AG04449 (cell line): ENCODE results near the gene BAZ1A.

Experiments used
- CTCF ChIA-PET: fragments of 350-600 bp; formaldehyde crosslinking; extraction: SDS; loops from one replicate; lab custom pipeline; 2021; ENCODE audit warnings: antibody characterized with exemption; lab: Yijun Ruan, JAX
- POLR2A ChIA-PET: fragments of 400-600, 350-600 bp; formaldehyde crosslinking; extraction: SDS; loops from one replicate; lab custom pipeline; 2020; ENCODE audit warnings: antibody characterized with exemption, inconsistent platforms; lab: Yijun Ruan, JAX
- DNase-seq: peaks from one replicate; pipeline ENCODE4 v3.0.0-alpha.2; 2010; ENCODE audit warnings: low read depth, low spot score
- H3K4me3 ChIP-seq: 2 replicates; pipeline ENCODE4 v1.5.1; 2011; ENCODE audit warnings: low read depth, mild to moderate bottlenecking, control low read depth, low read length
- TF ChIP-seq, protein P1 (sequence below): IDR thresholded peaks from one replicate; pipeline ENCODE4 v1.5.1; 2011; ENCODE audit warnings: mild to moderate bottlenecking, moderate library complexity, low read length, control low read depth, inconsistent platforms; ENCODE audit not compliant: insufficient read depth; ENCODE audit errors: missing control alignments

The BAZ1A gene

DNA sequence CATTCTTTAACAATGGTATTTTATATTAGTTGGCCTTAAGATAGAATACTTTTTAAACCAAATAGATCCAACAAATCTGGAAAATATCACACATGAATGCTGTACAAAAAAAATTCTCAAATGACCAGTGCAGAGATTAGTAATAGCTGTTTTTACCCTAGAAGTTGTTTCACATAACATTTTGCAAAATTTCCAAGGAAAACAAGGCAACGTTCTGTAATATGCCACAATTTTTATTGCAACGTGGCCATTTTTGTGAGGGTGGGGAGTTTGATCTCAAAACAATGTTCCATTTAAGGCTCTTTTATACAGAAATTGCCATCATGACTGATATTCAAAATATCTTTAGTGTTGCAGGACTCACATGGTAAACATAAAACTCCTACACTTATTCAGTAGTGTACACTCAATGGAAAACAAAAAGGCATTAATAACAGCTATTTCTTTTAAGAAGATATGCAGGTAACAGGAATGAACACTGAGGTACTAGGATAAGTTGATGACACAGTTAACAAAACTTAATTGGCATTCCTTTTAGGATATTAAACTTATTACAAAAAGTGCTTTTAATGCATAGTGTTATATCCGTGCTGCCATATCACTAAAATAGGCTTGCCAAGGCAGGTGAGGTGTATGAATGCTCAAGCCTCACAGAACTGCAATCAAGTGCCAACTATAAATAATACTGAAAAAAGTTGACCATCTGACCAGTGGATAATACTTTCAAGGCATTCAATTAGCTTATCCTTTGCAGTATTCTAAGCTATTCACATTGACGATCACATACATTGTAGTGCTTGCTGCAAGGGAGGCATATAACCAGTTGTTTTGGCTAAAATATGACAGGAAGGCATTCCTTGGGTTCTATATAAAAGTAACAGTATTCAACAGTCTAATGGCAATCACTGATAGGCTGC lies 163.1 kb downstream of the BAZ1A start:
- CTCF ChIA-PET: interaction anchor here (2.1 to 10.0 kb wide), 3 partner anchors 8 to 39 kb away, joined by 5 to 63 read pairs (median 17); no protein-coding TSS in a partner anchor

DNA sequence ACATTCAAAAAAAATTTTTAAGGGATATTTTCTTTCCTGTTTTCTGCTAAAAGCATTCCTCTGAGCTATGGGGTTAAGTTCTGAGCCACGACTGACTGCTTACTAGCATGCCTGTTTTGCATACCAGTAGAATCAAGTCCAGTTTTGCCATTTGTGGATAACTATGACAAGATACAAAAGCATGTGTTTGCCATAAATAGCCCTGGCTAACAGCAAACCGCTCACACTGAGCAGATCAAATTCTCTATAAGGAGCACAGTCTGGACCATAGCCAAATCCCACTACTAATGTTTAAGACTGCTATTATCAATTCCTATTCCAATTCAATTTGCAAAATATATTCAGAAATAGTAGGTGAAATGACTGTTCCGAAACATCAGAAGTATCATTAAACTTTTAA lies 164.0 kb downstream of the BAZ1A start:
- CTCF ChIA-PET: interaction anchor here (1.0 to 10.0 kb wide), 4 partner anchors 13 to 41 kb away, joined by 3 to 63 read pairs (median 10); no protein-coding TSS in a partner anchor
- H3K4me3 ChIP-seq: no peak overlapping the region
- peak; percentile 93 for DNase-seq
- POLR2A ChIA-PET: interaction anchor here (0.9 to 1.5 kb wide), 2 partner anchors 11 to 60 kb away, joined by 4 to 9 read pairs; no protein-coding TSS in a partner anchor
- TF ChIP-seq, protein P1, sequence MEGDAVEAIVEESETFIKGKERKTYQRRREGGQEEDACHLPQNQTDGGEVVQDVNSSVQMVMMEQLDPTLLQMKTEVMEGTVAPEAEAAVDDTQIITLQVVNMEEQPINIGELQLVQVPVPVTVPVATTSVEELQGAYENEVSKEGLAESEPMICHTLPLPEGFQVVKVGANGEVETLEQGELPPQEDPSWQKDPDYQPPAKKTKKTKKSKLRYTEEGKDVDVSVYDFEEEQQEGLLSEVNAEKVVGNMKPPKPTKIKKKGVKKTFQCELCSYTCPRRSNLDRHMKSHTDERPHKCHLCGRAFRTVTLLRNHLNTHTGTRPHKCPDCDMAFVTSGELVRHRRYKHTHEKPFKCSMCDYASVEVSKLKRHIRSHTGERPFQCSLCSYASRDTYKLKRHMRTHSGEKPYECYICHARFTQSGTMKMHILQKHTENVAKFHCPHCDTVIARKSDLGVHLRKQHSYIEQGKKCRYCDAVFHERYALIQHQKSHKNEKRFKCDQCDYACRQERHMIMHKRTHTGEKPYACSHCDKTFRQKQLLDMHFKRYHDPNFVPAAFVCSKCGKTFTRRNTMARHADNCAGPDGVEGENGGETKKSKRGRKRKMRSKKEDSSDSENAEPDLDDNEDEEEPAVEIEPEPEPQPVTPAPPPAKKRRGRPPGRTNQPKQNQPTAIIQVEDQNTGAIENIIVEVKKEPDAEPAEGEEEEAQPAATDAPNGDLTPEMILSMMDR: no peak

More for the DNA sequence above, 163.1 kb downstream of the BAZ1A start:
- TF ChIP-seq, protein P1: no peak
- no peak for DNase-seq
- POLR2A ChIA-PET: no interaction called here
- H3K4me3 ChIP-seq: peak overlapping the region; percentile 73

DNA sequence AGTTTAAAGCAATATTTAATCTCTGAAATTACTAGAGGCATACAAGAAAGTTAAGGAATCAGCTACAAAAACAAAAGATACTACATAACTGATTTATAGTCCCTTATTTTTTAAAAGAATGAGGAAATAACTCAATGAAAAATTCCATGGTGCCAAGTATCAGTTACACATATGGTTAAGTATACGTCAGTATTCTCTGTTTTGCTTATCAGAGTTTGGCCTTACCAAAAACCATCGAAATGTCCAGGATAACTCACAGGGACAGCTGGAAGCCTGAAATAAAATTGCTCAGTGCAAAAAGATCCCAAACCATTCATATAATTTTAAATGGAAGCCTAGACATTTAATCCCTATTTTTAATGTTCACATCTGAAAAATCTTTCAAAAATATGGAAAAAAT lies 164.4 kb downstream of the BAZ1A start:
- ChIA-PET POLR2A (interaction anchor here (0.9 to 1.5 kb wide), 2 partner anchors 11 to 60 kb away, joined by 4 to 9 read pairs; no protein-coding TSS in a partner anchor), CTCF (interaction anchor here (1.0 to 10.0 kb wide), 4 partner anchors 13 to 41 kb away, joined by 3 to 63 read pairs (median 10); no protein-coding TSS in a partner anchor)
- no peak for DNase-seq
- TF ChIP-seq, protein P1: no peak
- no peak overlapping the region for H3K4me3 ChIP-seq

DNA sequence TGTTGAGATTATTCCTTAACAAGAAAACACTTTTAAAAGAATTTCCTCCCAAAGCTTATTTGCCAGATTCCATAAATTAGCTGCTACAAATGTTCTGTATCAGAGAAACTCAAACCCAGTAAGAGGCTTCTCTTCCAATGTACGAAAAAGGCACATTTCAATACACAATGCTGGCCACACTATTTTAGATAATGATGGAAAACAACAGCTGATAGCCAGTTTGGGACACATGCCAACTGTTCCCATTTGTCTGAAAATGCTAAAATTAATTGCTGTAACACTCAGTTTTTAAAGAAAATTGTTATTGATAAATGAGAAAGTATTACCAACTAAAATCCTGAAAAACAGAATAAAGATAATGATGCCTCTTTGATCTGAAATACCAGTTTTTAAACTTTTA lies 165.2 kb downstream of the BAZ1A start:
- POLR2A ChIA-PET: interaction anchor here (1.5 kb wide), 1 partner anchor 10 kb away, joined by 9 read pairs; no protein-coding TSS in a partner anchor
- H3K4me3 ChIP-seq: no peak overlapping the region
- TF ChIP-seq, protein P1: no peak
- DNase-seq: no peak
- CTCF ChIA-PET: interaction anchor here (0.9 to 10.0 kb wide), 4 partner anchors 9 to 37 kb away, joined by 3 to 63 read pairs (median 11); no protein-coding TSS in a partner anchor

DNA sequence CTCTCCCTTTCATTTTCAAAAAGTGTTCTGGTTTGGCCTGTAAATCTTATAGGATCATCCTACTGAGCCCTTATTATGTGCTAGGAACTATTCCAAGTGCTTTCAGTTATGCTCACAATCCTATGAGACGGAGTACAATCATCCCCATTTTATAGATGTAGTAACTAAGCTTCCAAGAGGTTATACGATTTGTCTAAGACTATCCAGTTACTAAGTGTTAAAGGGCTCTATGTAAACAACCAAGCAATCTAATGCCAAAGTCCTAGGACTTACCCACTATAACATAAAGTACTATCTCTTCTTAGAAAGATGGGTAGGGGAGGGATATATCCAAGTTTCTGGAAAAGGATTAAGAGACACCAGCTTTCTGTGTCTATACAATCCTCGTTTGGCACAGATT lies 167.4 kb downstream of the BAZ1A start:
- H3K4me3 ChIP-seq: no peak overlapping the region
- ChIA-PET POLR2A (no interaction called here), CTCF (interaction anchor here (0.8 to 10.0 kb wide), 2 partner anchors 16 to 715 kb away, joined by 3 to 63 read pairs; no protein-coding TSS in a partner anchor)
- DNase-seq: no peak
- TF ChIP-seq, protein P1: no peak
